HUDEP-2 (cell line): ENCODE results near the gene GALNT1.

Experiments used
- DNase-seq, 76 experiments: peaks; one replicate each; lab custom pipeline; 2025; ENCODE audit not compliant: unreplicated experiment in 76 of 76; lab: John Stamatoyannopoulos, UW

The GALNT1 gene

GRCh38 chr18:35662293-35663062, 80.9 kb downstream of the GALNT1 start:
- DNase-seq = no peak

DNA sequence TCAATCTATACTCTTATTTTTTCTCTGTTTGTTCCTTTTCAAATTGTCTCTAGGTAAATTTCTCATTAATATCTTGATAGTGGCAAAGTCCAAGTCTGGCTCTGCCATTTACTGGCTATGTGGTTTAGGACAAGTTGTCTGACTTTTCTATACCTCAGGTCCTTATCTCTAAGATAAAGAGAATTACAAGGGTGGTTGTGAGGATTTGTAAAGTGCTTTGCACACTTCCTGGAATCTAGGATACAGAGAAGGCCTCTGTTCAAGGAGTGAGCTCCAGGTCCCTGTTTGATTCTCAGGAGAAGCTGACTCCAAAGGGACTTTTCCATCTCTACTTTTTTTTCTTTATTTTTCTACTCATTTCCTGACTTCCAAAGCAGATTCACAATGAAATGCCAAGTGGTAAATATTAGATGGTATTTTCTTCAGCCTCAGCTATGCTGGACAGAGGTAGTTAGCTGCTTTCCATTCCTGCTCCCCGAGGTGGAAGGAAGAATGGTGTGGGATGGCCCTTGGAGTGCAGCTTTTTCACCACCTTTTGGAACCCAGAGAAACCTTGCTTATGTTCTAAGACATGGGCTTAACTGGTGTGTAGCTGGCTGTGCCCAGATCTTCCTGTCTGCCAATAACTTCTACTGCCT, 90.5 kb downstream of the GALNT1 start:
- DNase-seq = no peak

DNA sequence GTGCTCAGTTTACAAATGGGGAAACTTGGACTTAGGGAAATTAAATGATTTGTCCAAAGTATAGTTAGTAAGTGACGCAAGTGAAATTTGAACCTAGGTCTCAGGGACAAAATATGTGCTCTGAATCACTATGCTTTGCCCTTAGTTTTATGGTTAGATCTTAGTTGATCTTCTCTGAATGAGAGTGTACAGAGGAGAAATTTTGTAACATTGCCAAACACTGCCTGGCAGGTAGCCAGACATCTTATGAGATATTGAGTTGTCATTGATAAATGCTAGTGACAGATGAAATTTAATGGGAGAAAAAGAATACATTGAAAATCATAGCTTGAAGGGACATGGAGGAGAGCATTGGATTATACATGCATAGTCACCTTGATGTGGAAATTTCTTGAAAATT, 91.4 kb downstream of the GALNT1 start:
- DNase-seq = peak in 31 of 76 experiments; percentile 0 to 65 (median 32)

DNA sequence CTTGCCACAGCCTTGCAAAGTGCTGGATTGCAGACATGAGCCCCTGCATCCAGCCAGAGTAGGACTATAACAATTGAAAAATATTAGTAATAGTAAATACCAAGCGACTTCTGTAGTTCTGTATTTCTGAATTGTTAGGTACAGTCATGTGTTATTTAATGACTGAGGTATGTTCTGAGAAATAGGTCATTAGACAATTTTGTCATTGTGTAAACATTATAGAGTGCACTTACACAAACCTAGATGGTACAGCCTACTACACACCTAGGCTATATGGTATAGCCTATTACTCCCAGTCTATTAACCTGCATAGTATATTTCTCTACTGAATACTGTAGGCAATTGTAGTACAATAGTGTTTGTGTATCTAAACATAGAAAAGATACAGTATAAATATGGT, 92.1 kb downstream of the GALNT1 start:
- DNase-seq = no peak

DNA sequence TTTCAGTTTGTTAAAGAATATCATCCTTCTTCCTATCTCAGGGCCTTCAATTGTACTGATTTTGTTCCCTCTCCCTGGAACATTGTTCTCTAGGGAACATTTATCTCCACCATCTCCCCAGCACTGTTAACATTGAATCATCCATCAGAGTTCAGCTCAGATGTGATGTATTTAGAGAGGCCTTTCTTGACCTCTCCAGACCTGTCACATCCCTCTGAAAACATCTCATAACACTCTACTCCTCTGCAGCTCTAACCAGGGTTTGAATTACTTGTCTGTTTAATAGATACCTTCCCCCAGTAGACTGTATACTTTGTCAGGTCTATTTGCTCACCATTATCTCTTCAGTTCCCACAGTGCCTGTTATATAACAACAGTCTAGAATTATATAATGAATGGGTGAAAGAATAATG, 98.6 kb downstream of the GALNT1 start:
- no peak for DNase-seq

GRCh38 chr18:35682281-35682867, 100.8 kb downstream of the GALNT1 start:
- DNase-seq = peak in 25 of 76 experiments; percentile 2 to 70 (median 27)

DNA sequence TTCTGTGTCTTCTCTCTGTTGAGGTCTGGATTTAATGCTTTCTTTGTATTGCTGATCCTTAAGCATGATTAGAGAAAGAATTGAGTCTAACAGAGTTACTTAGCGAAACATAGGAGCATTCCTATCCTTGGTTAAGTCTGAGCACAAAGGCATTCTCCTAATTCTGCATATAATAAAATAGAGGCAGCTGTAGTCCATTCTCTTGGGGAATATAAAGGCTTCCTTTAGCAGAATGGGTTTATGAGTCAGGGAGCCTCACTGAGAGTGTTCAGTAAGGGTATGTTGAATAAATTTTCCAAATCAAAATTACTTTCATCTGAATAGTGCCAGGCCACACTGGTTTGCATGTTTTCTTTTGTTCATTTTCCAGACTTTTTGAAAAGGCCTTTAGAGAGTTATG, 101.5 kb downstream of the GALNT1 start:
- DNase-seq = no peak

DNA sequence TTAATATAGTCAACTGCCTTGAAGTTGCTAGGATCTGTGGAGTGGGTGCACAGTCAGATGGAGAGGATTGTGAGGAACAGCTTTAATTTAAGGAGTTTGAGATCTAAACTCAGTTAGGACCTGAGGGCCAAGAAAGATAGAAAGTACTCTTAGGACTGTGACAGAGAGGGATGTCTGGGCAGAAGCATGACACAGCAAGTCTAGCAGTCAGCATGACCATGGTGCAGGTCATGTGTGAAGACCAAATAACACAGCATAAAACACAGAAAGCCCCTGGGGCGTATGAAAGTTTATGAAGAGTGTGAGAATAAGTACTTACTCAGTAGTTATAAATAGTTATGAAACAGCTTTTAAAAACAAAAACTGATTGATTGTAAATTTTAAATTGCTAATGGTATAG, 107.2 kb downstream of the GALNT1 start:
- DNase-seq = peak in 6 of 76 experiments; percentile 3 to 41 (median 18)

DNA sequence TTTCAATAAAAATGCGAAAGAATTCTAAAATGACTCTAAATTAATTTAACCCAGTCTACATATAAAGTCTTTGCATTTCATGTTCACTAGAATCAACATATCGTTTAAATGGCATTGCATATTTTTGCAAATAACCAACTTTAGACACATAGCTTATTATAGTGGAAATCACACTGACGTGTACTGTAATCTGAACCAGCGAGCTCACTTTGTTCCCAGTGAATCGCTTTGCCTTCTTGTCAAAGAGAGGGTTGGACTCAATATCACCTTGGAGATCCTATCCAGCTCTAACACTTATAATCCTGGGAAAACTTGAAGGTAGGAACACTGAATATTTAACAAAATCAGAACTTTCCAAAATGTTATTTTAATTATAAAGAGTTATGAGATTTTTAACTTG, 108.2 kb downstream of the GALNT1 start:
- DNase-seq = no peak

DNA sequence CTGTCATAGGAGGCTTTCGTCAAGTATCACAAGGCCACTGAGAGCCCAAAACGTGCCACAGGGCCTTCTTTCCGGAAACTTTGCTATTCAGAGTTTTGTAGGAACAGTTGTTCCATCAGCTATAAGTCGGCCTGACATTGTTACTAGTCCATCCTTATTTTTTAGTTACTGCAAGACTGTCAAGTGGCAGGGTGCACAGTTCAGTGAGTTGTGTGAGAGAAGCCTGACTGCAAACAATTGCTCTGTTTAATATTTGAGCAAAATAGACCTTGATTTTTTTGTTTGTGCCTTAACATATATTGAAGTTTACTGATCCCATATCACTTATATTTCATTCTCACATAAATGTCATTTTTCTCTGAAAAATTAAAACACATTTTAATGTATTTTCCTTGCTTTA, 110.1 kb downstream of the GALNT1 start:
- DNase-seq = no peak

- DNase-seq = no peak
These were observed 111.3 kb downstream of the GALNT1 start for GRCh38 chr18:35692866-35693265.

- no peak for DNase-seq
These were observed 112.3 kb downstream of the GALNT1 start for GRCh38 chr18:35693829-35694228.

DNA sequence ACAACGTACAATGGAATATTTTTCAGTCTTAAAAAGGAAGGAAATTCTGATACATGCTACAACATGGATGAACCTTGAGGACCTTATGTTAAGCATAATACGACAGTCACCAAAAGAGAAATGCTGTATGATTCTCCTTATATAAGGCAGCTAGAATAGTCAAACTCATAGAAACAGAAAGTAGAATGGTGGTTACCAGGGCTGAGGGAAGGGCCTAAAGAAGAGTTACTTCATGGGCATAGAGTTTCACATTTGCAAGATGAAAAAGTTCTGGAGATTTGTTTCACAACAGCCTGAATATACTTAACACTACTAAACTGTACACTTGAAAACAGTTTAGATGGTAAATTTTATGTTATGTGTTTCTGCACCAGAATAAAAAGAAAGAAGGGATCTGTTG, 113.3 kb downstream of the GALNT1 start:
- DNase-seq = no peak

- DNase-seq = no peak
These were observed 113.8 kb downstream of the GALNT1 start for GRCh38 chr18:35695384-35695783.

DNA sequence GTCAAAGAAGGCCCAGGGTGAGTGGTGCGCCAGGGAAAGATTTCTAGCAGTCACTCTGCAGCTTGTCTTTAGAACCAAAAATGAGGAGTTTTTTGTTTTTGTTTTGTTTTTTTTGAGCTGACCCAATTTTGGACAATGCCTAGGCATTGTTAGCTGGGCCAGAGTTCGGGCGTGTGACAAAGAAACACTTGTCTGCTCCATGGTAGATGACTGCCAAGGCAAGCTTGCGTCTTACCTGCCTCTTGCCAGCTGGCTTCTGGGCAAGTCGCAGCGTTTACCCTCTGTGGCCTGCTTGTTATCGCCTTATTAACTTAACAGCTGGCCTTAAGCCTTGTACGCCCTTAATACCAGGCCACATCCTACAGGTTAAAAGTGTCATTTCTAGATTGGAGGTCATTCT, 114.3 kb downstream of the GALNT1 start:
- no peak for DNase-seq

GRCh38 chr18:35696307-35696706, 114.8 kb downstream of the GALNT1 start:
- DNase-seq = no peak

- no peak for DNase-seq
These were observed 116.3 kb downstream of the GALNT1 start for GRCh38 chr18:35697869-35698268.

DNA sequence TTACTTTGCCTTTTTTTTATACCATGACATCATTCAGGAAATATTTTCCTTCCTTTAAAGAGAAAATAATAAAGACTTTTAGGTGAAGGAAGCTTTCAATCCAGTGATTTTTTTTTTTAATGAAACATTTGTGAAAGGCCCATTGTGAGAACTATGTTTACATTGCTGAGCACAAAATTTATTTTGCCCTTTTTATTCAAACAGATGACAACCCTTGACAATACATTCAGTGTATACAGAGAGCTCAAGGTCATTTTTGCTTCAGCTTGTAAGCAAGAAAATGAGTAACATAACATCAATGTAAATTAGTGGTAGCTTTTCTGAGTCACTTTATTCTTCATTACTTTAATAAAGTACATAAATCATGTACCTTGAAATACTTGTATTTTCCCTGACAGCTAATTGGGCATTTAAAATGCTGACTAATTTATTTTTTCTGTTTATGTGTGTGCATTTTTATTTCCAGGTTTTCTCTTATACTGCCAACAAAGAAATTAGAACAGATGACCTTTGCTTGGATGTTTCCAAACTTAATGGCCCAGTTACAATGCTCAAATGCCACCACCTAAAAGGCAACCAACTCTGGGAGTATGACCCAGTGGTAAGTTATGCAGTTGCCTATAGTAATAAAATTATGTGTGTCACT, 121.6 kb downstream of the GALNT1 start:
- no peak for DNase-seq

DNA sequence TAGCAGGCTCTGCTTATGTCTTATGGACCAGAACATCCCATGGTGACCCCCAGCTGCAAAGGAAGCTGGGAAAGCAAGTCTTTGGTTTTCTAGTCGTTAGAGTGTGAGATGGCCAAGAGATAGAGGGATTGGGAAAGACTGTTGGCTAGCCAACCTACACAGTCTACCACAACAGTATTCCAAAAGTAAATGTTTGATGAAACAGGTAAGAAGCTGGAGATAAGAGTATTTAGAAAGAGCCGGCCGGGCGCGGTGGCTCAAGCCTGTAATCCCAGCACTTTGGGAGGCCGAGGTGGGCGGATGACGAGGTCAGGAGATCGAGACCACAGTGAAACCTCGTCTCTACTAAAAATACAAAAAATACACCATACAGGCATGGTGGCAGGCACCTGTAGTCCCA, 124.4 kb downstream of the GALNT1 start:
- DNase-seq = no peak

GRCh38 chr18:35707247-35707646, 125.7 kb downstream of the GALNT1 start:
- DNase-seq = no peak

GRCh38 chr18:35707674-35708073, 126.1 kb downstream of the GALNT1 start:
- DNase-seq = no peak
